ENCODE data around the gene RPL14.
A peak's percentile ranks its signal among the peaks of the same experiment; 100 is the strongest.

The RPL14 gene

DNA sequence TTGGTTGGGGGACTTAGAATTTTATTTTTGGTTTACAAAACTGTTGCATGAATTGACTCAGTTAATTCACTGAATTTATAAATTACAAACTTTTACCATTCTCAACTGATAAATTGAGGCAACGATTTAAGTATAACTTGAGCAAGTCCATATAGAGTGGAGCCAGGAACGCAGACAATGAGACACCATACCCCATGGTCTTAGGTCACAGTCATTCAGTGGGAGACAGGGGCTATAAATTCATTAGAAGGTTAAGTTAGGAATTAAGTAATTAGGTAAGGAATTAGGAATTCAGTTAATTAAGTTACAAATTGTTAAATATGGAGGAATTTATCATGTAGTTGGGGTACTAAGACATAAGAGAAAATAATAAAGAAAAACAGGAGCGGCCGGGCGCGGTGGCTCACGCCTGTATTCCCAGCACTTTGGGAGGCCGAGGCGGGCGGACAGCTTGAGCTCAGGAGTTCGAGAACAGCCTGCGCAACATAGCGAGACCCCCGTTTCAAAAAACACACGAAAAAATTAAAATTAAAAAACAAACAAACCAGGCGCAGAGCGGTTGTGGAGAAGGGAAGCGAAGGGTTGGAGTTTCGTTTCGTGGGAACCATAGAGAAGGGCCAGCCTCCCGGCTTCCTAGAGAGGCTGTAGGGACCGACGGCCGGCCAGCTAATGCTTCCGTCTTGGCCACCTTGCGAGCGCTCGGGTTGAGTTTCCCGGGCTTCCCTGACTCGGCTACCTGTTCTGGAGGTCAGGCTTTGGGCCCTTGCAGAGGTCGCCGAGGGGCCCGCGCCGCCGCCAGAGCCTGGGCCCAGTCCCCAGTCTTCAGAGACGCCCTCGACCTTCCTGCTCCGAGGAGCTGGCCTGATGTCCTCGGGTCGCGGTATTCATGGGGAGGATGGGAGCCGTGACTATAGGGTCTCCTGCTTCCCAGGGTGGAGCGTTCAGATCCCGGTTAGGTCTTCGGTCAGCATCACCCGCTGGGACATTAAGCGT lies 19.6 kb downstream of the RPL14 start, which contains the start of gene ZNF619:
TSS of gene ZNF619 (plus strand) at position 645 of the 993 bp plus-strand sequence. CDS start 858 bp downstream, outside the sequence.
- Histone ChIP-seq H3K27me3 (replicated peaks; ENCODE audit: control insufficient read depth, insufficient read depth, low read length) (no peaks in the 10 kb centered on the region), H3K36me3 (ENCODE audit: control insufficient read depth, insufficient read depth, low read length) (peaks cover 2% of the 10 kb centered on the region; the same call in 1 of the 2 replicates), H3K4me3 (replicated peaks; ENCODE audit: low read depth, low read length) (peak within 1 kb of the TSS; percentile 84)
- DNase-seq (ENCODE audit: extremely low read depth, insufficient read length): peak; percentile 67
- TF ChIP-seq, protein P1, sequence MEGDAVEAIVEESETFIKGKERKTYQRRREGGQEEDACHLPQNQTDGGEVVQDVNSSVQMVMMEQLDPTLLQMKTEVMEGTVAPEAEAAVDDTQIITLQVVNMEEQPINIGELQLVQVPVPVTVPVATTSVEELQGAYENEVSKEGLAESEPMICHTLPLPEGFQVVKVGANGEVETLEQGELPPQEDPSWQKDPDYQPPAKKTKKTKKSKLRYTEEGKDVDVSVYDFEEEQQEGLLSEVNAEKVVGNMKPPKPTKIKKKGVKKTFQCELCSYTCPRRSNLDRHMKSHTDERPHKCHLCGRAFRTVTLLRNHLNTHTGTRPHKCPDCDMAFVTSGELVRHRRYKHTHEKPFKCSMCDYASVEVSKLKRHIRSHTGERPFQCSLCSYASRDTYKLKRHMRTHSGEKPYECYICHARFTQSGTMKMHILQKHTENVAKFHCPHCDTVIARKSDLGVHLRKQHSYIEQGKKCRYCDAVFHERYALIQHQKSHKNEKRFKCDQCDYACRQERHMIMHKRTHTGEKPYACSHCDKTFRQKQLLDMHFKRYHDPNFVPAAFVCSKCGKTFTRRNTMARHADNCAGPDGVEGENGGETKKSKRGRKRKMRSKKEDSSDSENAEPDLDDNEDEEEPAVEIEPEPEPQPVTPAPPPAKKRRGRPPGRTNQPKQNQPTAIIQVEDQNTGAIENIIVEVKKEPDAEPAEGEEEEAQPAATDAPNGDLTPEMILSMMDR (IDR thresholded peaks at IDR 0.05; ENCODE audit: insufficient read depth, low read length, poor library complexity, severe bottlenecking): no peak

DNA sequence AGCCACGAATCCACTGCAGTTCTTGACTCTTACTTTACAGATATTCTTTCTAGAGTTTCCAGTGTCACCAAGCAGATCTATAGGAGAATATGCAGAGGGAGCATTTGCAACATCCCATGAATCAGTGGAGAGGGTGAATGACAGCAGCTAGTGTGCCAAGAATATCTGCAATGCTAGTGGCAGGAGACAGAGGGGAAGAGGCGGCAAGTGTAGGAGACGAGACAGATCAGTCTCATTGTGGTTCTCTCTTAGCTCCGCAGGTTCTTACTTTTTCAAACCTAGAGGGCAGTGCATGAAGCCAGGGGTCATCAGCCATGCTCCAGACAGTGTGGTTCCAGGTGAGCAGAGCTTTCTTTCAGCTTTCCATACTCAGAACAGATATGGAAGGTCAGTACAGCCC lies 20.5 kb downstream of the RPL14 start:
- Histone ChIP-seq H3K4me3 (replicated peaks; ENCODE audit: low read depth, low read length) (peak overlapping the region; percentile 84), H3K36me3 (ENCODE audit: control insufficient read depth, insufficient read depth, low read length) (peaks cover 5% of the 10 kb centered on the region), H3K27me3 (replicated peaks; ENCODE audit: control insufficient read depth, insufficient read depth, low read length) (no peaks in the 10 kb centered on the region)
- DNase-seq (ENCODE audit: extremely low read depth, insufficient read length): no peak
- TF ChIP-seq, protein P1 (IDR thresholded peaks at IDR 0.05; ENCODE audit: insufficient read depth, low read length, poor library complexity, severe bottlenecking): no peak

DNA sequence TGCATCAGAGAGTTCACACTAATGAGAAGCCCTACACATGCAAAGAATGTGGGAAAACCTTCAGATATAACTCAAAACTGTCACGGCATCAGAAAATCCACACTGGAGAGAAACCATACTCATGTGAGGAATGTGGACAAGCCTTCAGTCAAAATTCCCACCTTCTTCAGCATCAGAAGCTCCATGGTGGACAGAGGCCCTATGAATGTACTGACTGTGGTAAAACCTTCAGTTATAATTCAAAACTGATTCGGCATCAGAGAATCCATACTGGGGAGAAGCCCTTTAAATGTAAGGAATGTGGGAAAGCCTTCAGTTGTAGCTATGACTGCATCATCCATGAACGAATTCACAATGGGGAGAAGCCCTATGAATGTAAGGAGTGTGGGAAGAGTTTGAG lies 30.0 kb downstream of the RPL14 start:
- DNase-seq (ENCODE audit: extremely low read depth, insufficient read length): no peak
- TF ChIP-seq, protein P1 (IDR thresholded peaks at IDR 0.05; ENCODE audit: insufficient read depth, low read length, poor library complexity, severe bottlenecking): no peak
- H3K4me3 ChIP-seq (replicated peaks; ENCODE audit: low read depth, low read length): no peak overlapping the region
- peaks cover 13% of the 10 kb centered on the region for H3K36me3 ChIP-seq (ENCODE audit: control insufficient read depth, insufficient read depth, low read length)
- no peaks in the 10 kb centered on the region for H3K27me3 ChIP-seq (replicated peaks; ENCODE audit: control insufficient read depth, insufficient read depth, low read length)

DNA sequence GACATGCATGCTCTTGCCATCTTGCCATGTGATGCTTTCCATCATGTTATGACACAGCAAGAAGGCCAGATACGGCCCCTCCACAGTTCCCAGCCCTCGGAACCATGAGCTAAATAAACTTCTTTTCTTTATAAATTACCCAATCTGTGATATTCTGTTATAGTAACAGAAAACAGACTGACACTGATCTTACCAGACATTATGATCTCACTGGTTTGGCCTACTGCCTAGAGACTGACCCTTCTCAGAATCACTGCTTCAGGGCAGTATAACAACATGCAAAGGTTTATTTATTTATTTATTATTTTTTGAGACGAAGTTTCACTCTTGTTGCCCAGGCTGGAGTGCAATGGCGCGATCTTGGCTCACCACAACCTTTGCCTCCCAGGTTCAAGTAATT lies 33.8 kb downstream of the RPL14 start:
- no peak for DNase-seq (ENCODE audit: extremely low read depth, insufficient read length)
- TF ChIP-seq, protein P1 (IDR thresholded peaks at IDR 0.05; ENCODE audit: insufficient read depth, low read length, poor library complexity, severe bottlenecking): no peak
- Histone ChIP-seq H3K27me3 (replicated peaks; ENCODE audit: control insufficient read depth, insufficient read depth, low read length) (no peaks in the 10 kb centered on the region), H3K4me3 (replicated peaks; ENCODE audit: low read depth, low read length) (no peak overlapping the region), H3K36me3 (ENCODE audit: control insufficient read depth, insufficient read depth, low read length) (peaks cover 10% of the 10 kb centered on the region)

DNA sequence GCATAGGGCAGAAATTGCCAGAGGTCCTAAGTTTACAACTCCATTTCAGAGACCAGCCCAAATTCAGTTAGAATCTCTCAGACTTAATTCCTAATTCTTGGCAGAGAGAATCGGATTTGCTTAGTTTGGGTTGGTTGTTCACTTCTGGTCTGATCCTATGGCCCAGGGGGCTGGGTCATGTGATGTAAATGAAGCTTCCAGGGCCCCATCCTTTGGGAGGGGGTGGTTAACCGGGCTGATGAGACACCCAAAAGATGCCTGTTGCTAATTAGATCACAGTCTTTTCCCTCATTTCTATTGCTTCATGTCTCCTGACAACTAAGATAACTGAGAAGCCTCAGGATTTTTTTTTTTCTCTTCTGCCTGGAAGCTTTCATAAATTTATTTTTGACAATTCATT lies 37.6 kb downstream of the RPL14 start:
- Histone ChIP-seq H3K4me3 (replicated peaks; ENCODE audit: low read depth, low read length) (no peak overlapping the region), H3K27me3 (replicated peaks; ENCODE audit: control insufficient read depth, insufficient read depth, low read length) (no peaks in the 10 kb centered on the region), H3K36me3 (ENCODE audit: control insufficient read depth, insufficient read depth, low read length) (peaks cover 1% of the 10 kb centered on the region; the same call in 1 of the 2 replicates)
- TF ChIP-seq, protein P1 (IDR thresholded peaks at IDR 0.05; ENCODE audit: insufficient read depth, low read length, poor library complexity, severe bottlenecking): no peak
- DNase-seq (ENCODE audit: extremely low read depth, insufficient read length): no peak
